LNCaP clone FGC (cell line): ENCODE measurements around the gene ZNF462.
"Not testable (repeated sequence)": the region's sequence is repeated elsewhere in the genome, so short reads cannot be mapped to it uniquely, and the experiment has no call there.

ENCODE experiments used
- DNase-seq: peaks from one replicate; pipeline ENCODE4 v3.0.0-alpha.2; 2011; ENCODE audit warnings: low read depth
- H3K4me3 ChIP-seq: 2 replicates; pipeline ENCODE4 v1.5.1; 2011; ENCODE audit warnings: mild to moderate bottlenecking, low read depth, low read length, control low read depth
- CTCF ChIP-seq: IDR thresholded peaks from 2 replicates; pipeline ENCODE4 v1.5.1; 2012; ENCODE audit warnings: mild to moderate bottlenecking; ENCODE audit not compliant: control insufficient read depth, insufficient read depth; ENCODE audit errors: extremely low read depth

ZNF462 gene

DNA sequence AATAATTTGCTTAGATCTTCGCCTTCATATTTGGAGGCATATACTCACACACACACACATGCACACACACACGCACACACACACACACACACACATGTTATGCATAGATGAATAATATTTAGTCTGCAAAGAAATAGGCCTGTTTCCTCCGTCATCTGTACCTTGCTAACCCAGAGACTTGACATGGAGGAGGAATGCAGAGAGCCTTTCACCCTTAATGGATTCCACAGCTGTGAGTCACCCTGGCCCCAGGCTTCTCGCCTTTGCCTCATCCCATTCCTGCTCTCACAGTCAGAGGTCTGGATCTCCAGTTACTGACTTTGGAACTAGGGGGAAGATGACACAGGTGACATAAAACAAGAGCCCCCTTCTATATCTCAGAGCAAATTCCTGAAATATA is 29.7 kb downstream of the ZNF462 start:
- H3K4me3 ChIP-seq = no peak overlapping the region
- no peak for TF ChIP-seq CTCF
- no peak for DNase-seq

- no peak overlapping the region for H3K4me3 ChIP-seq
- no peak for DNase-seq
- no peak for TF ChIP-seq CTCF
These were observed 30.1 kb downstream of the ZNF462 start for GRCh38 chr9:106893088-106893487.

GRCh38 chr9:106896695-106897094 is 33.7 kb downstream of the ZNF462 start:
- H3K4me3 ChIP-seq = no peak overlapping the region
- DNase-seq = no peak
- TF ChIP-seq CTCF = no peak

DNA sequence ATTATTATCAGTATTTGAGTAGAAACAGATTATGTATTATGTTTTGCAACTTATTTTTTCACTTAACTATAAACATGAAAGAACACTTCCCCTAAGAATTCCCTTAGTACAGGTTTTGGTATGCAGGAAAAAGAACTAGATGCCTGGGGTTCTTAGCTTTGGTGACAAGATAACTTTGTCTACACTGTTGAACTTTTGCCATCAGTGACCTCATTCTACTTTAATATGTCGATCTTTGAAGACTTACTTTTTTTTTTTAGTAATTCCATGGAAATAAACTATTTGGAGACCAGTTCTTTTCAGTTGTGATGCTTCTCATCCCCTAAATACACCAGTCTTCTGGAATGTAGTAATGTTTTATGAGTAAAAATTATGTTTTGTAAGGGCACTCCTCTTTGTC is 34.3 kb downstream of the ZNF462 start:
- no peak for TF ChIP-seq CTCF
- H3K4me3 ChIP-seq = no peak overlapping the region
- no peak for DNase-seq

GRCh38 chr9:106897751-106898150 is 34.8 kb downstream of the ZNF462 start:
- H3K4me3 ChIP-seq = no peak overlapping the region
- DNase-seq = no peak
- TF ChIP-seq CTCF = no peak

GRCh38 chr9:106900523-106900922 is 37.6 kb downstream of the ZNF462 start:
- not testable (repeated sequence) for DNase-seq

GRCh38 chr9:106906129-106906528 is 43.2 kb downstream of the ZNF462 start:
- no peak for DNase-seq
- H3K4me3 ChIP-seq = no peak overlapping the region
- no peak for TF ChIP-seq CTCF

More at GRCh38 chr9:106900523-106900922, 37.6 kb downstream of the ZNF462 start:
- H3K4me3 ChIP-seq = not testable (repeated sequence)

DNA sequence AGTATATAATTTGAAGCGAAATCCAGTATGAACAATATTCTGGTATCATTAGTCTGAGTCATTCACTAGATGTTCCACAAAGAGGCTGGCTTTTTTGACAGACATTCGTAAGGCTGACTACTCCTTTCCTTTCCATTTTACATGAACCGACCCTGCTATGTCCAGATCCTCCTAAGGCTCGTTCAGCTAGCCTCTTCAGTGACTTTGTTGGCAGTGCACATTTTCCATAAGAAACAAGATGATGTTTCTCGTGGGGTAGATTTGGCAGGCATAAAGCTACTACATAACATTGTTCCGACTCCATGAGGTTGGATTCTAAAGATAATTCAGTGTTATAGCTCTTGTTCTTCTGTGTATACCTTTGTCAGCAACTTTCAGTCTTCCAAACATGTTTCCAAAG is 49.0 kb downstream of the ZNF462 start:
- no peak overlapping the region for H3K4me3 ChIP-seq
- no peak for DNase-seq
- no peak for TF ChIP-seq CTCF
